Small intestine (tissue), 7 donors: ENCODE measurements around the gene ZNF107. TPM values are rescaled to one million over a fixed set of nuclear protein-coding genes. Genes with fewer than 3 reads are reported as not detected.
"Not testable (repeated sequence)": the region's sequence is repeated elsewhere in the genome, so short reads cannot be mapped to it uniquely, and the experiment has no call there.

ENCODE experiments used
- DNase-seq, 2 donors: peaks; one replicate each; pipeline versions ENCODE4 v3.0.0 to v3.0.0-alpha.2; 2013
- FAIRE-seq: peaks from 2 replicates; lab custom pipeline; 2012; peaks lifted over from hg19 to GRCh38; lab: Jason Lieb, UNC
- H3K27ac ChIP-seq, 3 donors: one replicate each; pipeline ENCODE4 v1.5.1; 2013; ENCODE audit warnings: low read length in 2 of 3, mild to moderate bottlenecking in 2 of 3, control low read depth in 1 of 3, inconsistent platforms in 1 of 3, low read depth in 1 of 3, moderate library complexity in 1 of 3
- H3K27me3 ChIP-seq, 3 donors: one replicate each; pipeline ENCODE4 v1.6.1; 2013; ENCODE audit warnings: low read length in 3 of 3, inconsistent platforms in 1 of 3; ENCODE audit not compliant: control insufficient read depth in 3 of 3, insufficient read depth in 3 of 3
- H3K36me3 ChIP-seq, 3 donors: one replicate each; pipeline ENCODE4 v1.6.1; 2013; ENCODE audit warnings: low read length in 3 of 3, inconsistent platforms in 1 of 3, low read depth in 1 of 3, mild to moderate bottlenecking in 1 of 3, moderate library complexity in 1 of 3; ENCODE audit not compliant: control insufficient read depth in 3 of 3, insufficient read depth in 2 of 3
- H3K4me1 ChIP-seq, 3 donors: one replicate each; pipeline ENCODE4 v1.6.1; 2013; ENCODE audit warnings: low read length in 2 of 3, inconsistent platforms in 1 of 3, low read depth in 1 of 3, mild to moderate bottlenecking in 1 of 3, moderate library complexity in 1 of 3; ENCODE audit not compliant: control insufficient read depth in 3 of 3, insufficient read depth in 2 of 3
- H3K4me3 ChIP-seq, 3 donors: one replicate each; pipeline ENCODE4 v1.5.1; 2013; ENCODE audit warnings: low read length in 3 of 3, control low read depth in 1 of 3, inconsistent platforms in 1 of 3, low read depth in 1 of 3, mild to moderate bottlenecking in 1 of 3, moderate library complexity in 1 of 3
- H3K9me3 ChIP-seq, 2 donors: one replicate each; pipeline ENCODE4 v1.6.1; 2013; ENCODE audit warnings: low read depth in 1 of 2, low read length in 1 of 2; ENCODE audit not compliant: control insufficient read depth in 2 of 2, insufficient read depth in 1 of 2
- WGBS, 3 donors: extraction: QIAGEN DNeasy Blood & Tissue Kit; methylation state at CpG; one replicate each; pipeline ENCODE4 v1.1.7; 2013; 5-methylcytosine and 5-hydroxymethylcytosine counted together
- polyA plus RNA-seq, 4 donors: library from polyadenylated mRNA; stranded (reverse) in 3 of 4; unstranded in 1 of 4; fragments of 200-250 nt in 3 of 4; fragments of 120-200 nt in 1 of 4; gene quantifications; one replicate each; pipeline versions ENCODE4 v1.2.1 to v1.2.3, GENCODE V29; 2013
- donor health status: healthy with polysubstance abuse.
- donor health status: control.
- donor health status: control.
- donor health status: Bipolar disorder and iron deficiency.
- donor health status: healthy.

ZNF107 gene
- polyA plus RNA-seq, 4 donors, result 0.81 to 6.2 (median 1.7) TPM

- no peak for DNase-seq
- FAIRE-seq, result no peak
- WGBS, 3 donors, result 95 to 98% (median 97%) methylated on average over 9 of the region's 9 CpGs
- H3K27me3 ChIP-seq, result no peaks in the 10 kb centered on the region
- H3K9me3 ChIP-seq, result peaks cover 2 to 79% of the 10 kb centered on the region in 2 donors
- peaks cover 21 to 60% (median 22%) of the 10 kb centered on the region in 3 donors for H3K36me3 ChIP-seq
- no peak overlapping the region for H3K27ac ChIP-seq
- H3K4me3 ChIP-seq, result no peak overlapping the region
- H3K4me1 ChIP-seq, result no peaks in the 10 kb centered on the region
Observed at GRCh38 chr7:64685091-64685490, 19.2 kb downstream of the ZNF107 start.

GRCh38 chr7:64685741-64686140, 19.8 kb downstream of the ZNF107 start:
- Histone ChIP-seq H3K27me3 (no peaks in the 10 kb centered on the region), H3K36me3 (peaks cover 21 to 56% (median 24%) of the 10 kb centered on the region in 3 donors), H3K4me1 (no peaks in the 10 kb centered on the region), H3K4me3 (no peak overlapping the region), H3K9me3 (peaks cover 2 to 72% of the 10 kb centered on the region in 2 donors), H3K27ac (no peak overlapping the region)
- FAIRE-seq (no peak), DNase-seq (no peak)
- 81 to 96% (median 87%) methylated on average over 3 of the region's 3 CpGs for whole genome bisulfite sequencing, 3 donors

- DNase-seq, result no peak
- H3K36me3 ChIP-seq, result peaks cover 20 to 50% (median 21%) of the 10 kb centered on the region in 3 donors
- no peak overlapping the region for H3K27ac ChIP-seq
- no peaks in the 10 kb centered on the region for H3K4me1 ChIP-seq
- H3K9me3 ChIP-seq, result peaks cover 2 to 64% of the 10 kb centered on the region in 2 donors
- 84 to 92% (median 85%) methylated on average over 10 of the region's 10 CpGs for WGBS, 3 donors
- H3K4me3 ChIP-seq, result no peak overlapping the region
- no peak for FAIRE-seq
- H3K27me3 ChIP-seq, result no peaks in the 10 kb centered on the region
Observed at GRCh38 chr7:64686493-64687184, 20.7 kb downstream of the ZNF107 start.

GRCh38 chr7:64687249-64687648, 21.3 kb downstream of the ZNF107 start:
- no peak for FAIRE-seq
- H3K4me3 ChIP-seq, result no peak overlapping the region
- DNase-seq, result no peak
- H3K9me3 ChIP-seq, result peaks cover 2 to 58% of the 10 kb centered on the region in 2 donors
- WGBS, 3 donors, result 87 to 100% (median 100%) methylated on average over 1 of the region's 1 CpG
- no peaks in the 10 kb centered on the region for H3K27me3 ChIP-seq
- H3K27ac ChIP-seq, result no peak overlapping the region
- peaks cover 21 to 45% (median 21%) of the 10 kb centered on the region in 3 donors for H3K36me3 ChIP-seq
- no peaks in the 10 kb centered on the region for H3K4me1 ChIP-seq

- H3K4me1 ChIP-seq, result no peaks in the 10 kb centered on the region
- DNase-seq (no peak), FAIRE-seq (no peak)
- H3K27me3 ChIP-seq, result no peaks in the 10 kb centered on the region
- H3K4me3 ChIP-seq, result no peak overlapping the region
- H3K36me3 ChIP-seq, result peaks cover 15 to 34% (median 19%) of the 10 kb centered on the region in 3 donors
- H3K9me3 ChIP-seq, result peaks cover 2 to 49% of the 10 kb centered on the region in 2 donors
- 94 to 100% (median 95%) methylated on average over 2 of the region's 2 CpGs for WGBS, 3 donors
- no peak overlapping the region for H3K27ac ChIP-seq
Observed at GRCh38 chr7:64688988-64689387, 23.1 kb downstream of the ZNF107 start.

- FAIRE-seq, result no peak
- Histone ChIP-seq H3K36me3 (peaks cover 5 to 10% (median 8%) of the 10 kb centered on the region in 3 donors), H3K27ac (no peak overlapping the region)
Observed at GRCh38 chr7:64691831-64692230, 25.9 kb downstream of the ZNF107 start.

GRCh38 chr7:64697863-64698262, 31.9 kb downstream of the ZNF107 start:
- Histone ChIP-seq H3K36me3 (peaks cover 6 to 13% (median 7%) of the 10 kb centered on the region in 3 donors), H3K9me3 (peaks cover 0 to 51% of the 10 kb centered on the region in 2 donors)
- not testable (repeated sequence) for H3K4me1 ChIP-seq, DNase-seq, H3K27ac ChIP-seq, H3K4me3 ChIP-seq, H3K27me3 ChIP-seq
- FAIRE-seq, result peak; percentile 91
- WGBS, 3 donors, result 98 to 100% (median 98%) methylated on average over 12 of the region's 12 CpGs

More at GRCh38 chr7:64691831-64692230, 25.9 kb downstream of the ZNF107 start:
- H3K4me1 ChIP-seq, result no peaks in the 10 kb centered on the region
- H3K4me3 ChIP-seq, result no peak overlapping the region
- DNase-seq, result no peak
- no peaks in the 10 kb centered on the region for H3K27me3 ChIP-seq
- peaks cover 2 to 32% of the 10 kb centered on the region in 2 donors for H3K9me3 ChIP-seq

GRCh38 chr7:64706625-64707292, 40.8 kb downstream of the ZNF107 start:
- H3K27me3 ChIP-seq, result no peaks in the 10 kb centered on the region
- 98 to 100% (median 99%) methylated on average over 2 of the region's 2 CpGs for WGBS, 3 donors
- H3K9me3 ChIP-seq, result peaks cover 2 to 31% of the 10 kb centered on the region in 2 donors
- no peaks in the 10 kb centered on the region for H3K4me1 ChIP-seq
- DNase-seq (no peak), FAIRE-seq (peak; percentile 23)
- H3K4me3 ChIP-seq, result no peak overlapping the region
- H3K27ac ChIP-seq, result no peak overlapping the region
- peaks cover 0 to 5% (median 4%) of the 10 kb centered on the region in 3 donors for H3K36me3 ChIP-seq
